AG08396 (cell line): ENCODE measurements around the gene TNIK.

ENCODE experiments used
- DNase-seq: peaks from one replicate; pipeline ENCODE4 v3.0.0; 2012; ENCODE audit warnings: low spot score, mixed read lengths

TNIK gene

GRCh38 chr3:171163101-171164066 lies 296.8 kb downstream of the TNIK start:
- no peak for DNase-seq

GRCh38 chr3:171160325-171160724 lies 299.9 kb downstream of the TNIK start:
- no peak for DNase-seq

- DNase-seq = no peak
Observed at GRCh38 chr3:171159822-171160157, 300.4 kb downstream of the TNIK start.

- DNase-seq = no peak
Observed at GRCh38 chr3:171159024-171159821, 301.0 kb downstream of the TNIK start.

GRCh38 chr3:171157980-171158379 lies 302.2 kb downstream of the TNIK start:
- DNase-seq = no peak

GRCh38 chr3:171157286-171157685 lies 302.9 kb downstream of the TNIK start:
- no peak for DNase-seq

- DNase-seq = no peak
Observed at GRCh38 chr3:171156401-171157010, 303.7 kb downstream of the TNIK start.

- DNase-seq = no peak
Observed at GRCh38 chr3:171155122-171155700, 305.0 kb downstream of the TNIK start.

- no peak for DNase-seq
Observed at GRCh38 chr3:171150945-171151344, 309.3 kb downstream of the TNIK start.

- no peak for DNase-seq
Observed at GRCh38 chr3:171149526-171150116, 310.6 kb downstream of the TNIK start.

- DNase-seq = no peak
Observed at GRCh38 chr3:171145798-171146197, 314.4 kb downstream of the TNIK start.

GRCh38 chr3:171142985-171143384 lies 317.2 kb downstream of the TNIK start:
- DNase-seq = peak; percentile 45

- DNase-seq = no peak
Observed at GRCh38 chr3:171140246-171140645, 320.0 kb downstream of the TNIK start.

GRCh38 chr3:171138027-171138426 lies 322.2 kb downstream of the TNIK start:
- DNase-seq = no peak

- peak; percentile 37 for DNase-seq
Observed at GRCh38 chr3:171135549-171135948, 324.7 kb downstream of the TNIK start.

- no peak for DNase-seq
Observed at GRCh38 chr3:171133796-171134569, 326.2 kb downstream of the TNIK start.

GRCh38 chr3:171133337-171133736 lies 326.9 kb downstream of the TNIK start:
- no peak for DNase-seq

GRCh38 chr3:171132873-171133272 lies 327.3 kb downstream of the TNIK start:
- DNase-seq = peak; percentile 37

- DNase-seq = peak; percentile 34
Observed at GRCh38 chr3:171129827-171130226, 330.4 kb downstream of the TNIK start.

- DNase-seq = no peak
Observed at GRCh38 chr3:171127611-171128010, 332.6 kb downstream of the TNIK start.
